Retinal pigment epithelial cell (primary cell): ENCODE results near the gene MEF2C.

Experiments
- DNase-seq: peaks from one replicate; pipeline ENCODE4 v3.0.0-alpha.2; 2010; ENCODE audit warnings: low read depth
- H3K4me3 ChIP-seq: 2 replicates; pipeline ENCODE4 v1.5.1; 2011; ENCODE audit warnings: mild to moderate bottlenecking, low read length, control low read depth, moderate library complexity
- TF ChIP-seq, protein P1 (sequence below): conservative IDR thresholded peaks from 2 replicates; pipeline ENCODE4 v1.5.1; 2011; ENCODE audit warnings: low read depth, low read length, control low read depth, inconsistent platforms

The MEF2C gene

DNA sequence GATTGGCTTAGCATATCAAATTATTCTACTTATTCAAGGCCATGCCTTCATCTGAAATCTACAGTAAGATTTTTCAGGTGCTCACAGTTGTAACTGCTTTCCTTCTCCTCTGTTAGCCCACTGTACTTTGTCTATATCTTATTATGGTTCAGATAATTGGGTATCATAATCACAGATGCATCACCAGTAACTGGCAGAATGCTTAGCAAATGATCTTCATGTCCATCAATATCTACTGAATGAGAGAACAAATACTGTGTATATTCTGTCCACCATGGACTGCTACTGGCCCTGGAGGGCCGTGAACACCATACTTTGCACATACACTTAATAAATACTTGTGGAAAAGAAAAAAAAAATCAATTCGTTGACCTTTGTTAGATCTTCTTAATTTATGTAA, 96.2 kb downstream of the MEF2C start:
- TF ChIP-seq, protein P1, sequence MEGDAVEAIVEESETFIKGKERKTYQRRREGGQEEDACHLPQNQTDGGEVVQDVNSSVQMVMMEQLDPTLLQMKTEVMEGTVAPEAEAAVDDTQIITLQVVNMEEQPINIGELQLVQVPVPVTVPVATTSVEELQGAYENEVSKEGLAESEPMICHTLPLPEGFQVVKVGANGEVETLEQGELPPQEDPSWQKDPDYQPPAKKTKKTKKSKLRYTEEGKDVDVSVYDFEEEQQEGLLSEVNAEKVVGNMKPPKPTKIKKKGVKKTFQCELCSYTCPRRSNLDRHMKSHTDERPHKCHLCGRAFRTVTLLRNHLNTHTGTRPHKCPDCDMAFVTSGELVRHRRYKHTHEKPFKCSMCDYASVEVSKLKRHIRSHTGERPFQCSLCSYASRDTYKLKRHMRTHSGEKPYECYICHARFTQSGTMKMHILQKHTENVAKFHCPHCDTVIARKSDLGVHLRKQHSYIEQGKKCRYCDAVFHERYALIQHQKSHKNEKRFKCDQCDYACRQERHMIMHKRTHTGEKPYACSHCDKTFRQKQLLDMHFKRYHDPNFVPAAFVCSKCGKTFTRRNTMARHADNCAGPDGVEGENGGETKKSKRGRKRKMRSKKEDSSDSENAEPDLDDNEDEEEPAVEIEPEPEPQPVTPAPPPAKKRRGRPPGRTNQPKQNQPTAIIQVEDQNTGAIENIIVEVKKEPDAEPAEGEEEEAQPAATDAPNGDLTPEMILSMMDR = no peak
- no peak for DNase-seq
- no peak overlapping the region for H3K4me3 ChIP-seq

DNA sequence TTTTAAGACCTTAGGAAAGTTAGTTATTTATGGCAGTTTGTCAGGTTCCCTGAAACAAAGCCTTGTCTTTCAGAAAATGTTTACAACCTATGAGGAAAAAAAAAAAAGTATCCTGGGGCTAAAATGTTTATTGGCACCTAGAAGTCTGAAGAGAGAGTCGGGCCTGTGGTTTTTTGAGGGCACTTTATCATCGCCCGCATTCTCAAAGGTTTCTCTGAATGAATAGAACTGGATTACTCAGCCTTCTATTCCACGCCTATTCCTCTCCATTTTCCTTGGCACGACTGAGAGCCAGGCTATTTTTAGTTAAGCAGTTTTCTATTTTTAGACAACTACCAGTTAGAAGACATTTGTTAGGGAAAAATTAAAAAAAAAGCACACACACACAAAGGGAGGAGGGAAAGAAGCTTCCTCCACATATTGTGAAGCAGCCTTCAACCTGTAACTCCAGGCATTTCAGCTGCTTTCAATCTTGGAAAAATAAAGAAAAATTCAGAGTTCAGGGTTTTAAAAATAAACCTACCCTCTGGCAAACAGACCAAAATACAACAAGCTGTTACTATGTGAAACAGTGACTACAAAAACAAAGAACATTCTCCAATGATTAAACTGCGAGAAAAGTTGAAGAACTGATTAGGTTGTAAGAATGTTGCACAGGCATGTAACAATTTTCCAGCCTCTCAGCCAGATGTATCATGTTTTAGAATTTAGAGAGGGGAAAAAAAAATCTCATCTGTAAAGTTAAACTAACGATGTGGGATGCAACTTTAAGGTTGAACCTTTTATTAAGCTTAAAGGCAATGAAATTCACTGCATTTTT, 97.0 kb downstream of the MEF2C start:
- H3K4me3 ChIP-seq = peak overlapping the region; percentile 10
- TF ChIP-seq, protein P1 = no peak
- DNase-seq = peak; percentile 89

DNA sequence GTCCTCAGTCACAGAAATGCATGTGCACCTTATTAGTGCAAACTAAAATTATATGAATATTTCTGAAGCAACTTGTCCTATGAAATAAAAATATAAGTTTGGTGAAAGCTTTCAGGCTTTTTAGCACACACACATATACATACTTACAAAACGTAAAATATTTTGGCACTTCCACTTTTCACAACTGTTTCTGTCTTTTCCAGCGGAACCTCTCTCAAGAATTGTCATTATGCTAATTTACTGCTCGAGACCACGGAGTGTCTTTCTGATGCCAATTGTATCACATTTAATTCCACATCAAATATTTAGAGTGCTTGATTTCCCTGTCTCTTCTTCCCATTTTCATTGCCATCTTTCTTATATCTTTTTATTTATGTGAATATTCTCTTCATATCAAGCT, 100.4 kb downstream of the MEF2C start:
- TF ChIP-seq, protein P1 = no peak
- H3K4me3 ChIP-seq = no peak overlapping the region
- no peak for DNase-seq

DNA sequence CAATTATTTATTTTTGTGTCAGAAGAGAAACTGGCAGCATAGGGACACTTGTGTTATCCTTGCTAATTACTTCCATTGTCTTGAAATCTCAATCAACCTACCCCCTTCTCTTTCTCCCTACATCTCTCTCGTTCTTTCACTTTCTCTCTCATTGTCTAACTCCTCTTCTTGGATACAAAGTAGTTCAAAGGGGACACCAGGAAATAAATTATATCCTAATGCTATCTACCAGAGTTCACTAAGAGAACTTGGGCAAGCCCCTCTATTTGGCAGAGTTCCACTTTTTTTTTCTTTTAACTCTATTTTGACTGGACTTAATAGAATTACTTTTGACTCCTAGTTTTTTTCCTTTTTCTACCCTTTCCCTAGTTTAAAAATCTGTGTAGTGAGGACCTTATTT, 102.2 kb downstream of the MEF2C start:
- TF ChIP-seq, protein P1 = no peak
- H3K4me3 ChIP-seq = no peak overlapping the region

GRCh38 chr5:88778736-88779135, 104.2 kb downstream of the MEF2C start:
- no peak overlapping the region for H3K4me3 ChIP-seq
- TF ChIP-seq, protein P1 = no peak
- DNase-seq = no peak

More for the DNA sequence above, 102.2 kb downstream of the MEF2C start:
- DNase-seq = no peak

DNA sequence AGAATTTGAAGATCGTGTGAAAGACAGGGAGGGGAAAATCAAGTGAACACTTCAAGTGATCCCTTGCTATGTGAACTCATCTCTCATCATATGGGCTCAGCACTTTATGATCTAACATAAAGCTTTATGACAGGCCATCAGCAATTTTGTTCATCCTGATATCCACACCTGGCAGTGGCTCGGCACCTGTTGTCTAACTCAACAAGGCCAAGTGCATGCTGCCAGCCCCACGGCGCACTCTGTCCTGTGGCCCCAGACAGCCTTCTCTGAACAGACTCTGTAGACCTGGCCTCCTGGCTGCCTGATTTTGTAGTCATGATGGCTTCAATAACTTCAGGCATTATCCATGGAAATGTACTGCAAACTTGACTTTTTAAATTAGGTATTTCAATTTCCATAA, 106.3 kb downstream of the MEF2C start:
- TF ChIP-seq, protein P1 = no peak
- no peak for DNase-seq
- no peak overlapping the region for H3K4me3 ChIP-seq

GRCh38 chr5:88772831-88773230, 110.2 kb downstream of the MEF2C start:
- H3K4me3 ChIP-seq = no peak overlapping the region
- no peak for DNase-seq
- TF ChIP-seq, protein P1 = no peak
